A549 (cell line): Measurements from ENCODE around the gene ING2. TPM values are rescaled to one million over a fixed set of nuclear protein-coding genes. Genes with fewer than 3 reads are reported as not detected.
"Not testable (repeated sequence)": the region's sequence is repeated elsewhere in the genome, so short reads cannot be mapped to it uniquely, and the experiment has no call there.

Experiments used
- ATAC-seq, 2 experiments: fragments of 200-7000 bp in 1 of 2; fragments of >200 bp in 1 of 2; cut with Nextera tagmentation in 1 of 2; cut with Tn5 transposase in 1 of 2; 3 replicates each; pipeline versions ENCODE4 v1.8.0 to v1.9.1; 2018 to 2020; ENCODE audit warnings: mild to moderate bottlenecking in 1 of 2, moderate library complexity in 1 of 2
- CTCF ChIA-PET: fragments of 300-600 bp; sonication (Branson Sonifier 250); formaldehyde crosslinking; extraction: SDS; loops from one replicate; lab custom pipeline; 2021; ENCODE audit warnings: antibody characterized with exemption, inconsistent platforms; lab: Yijun Ruan, JAX
- POLR2A ChIA-PET: fragments of 350-600 bp; formaldehyde crosslinking; extraction: SDS; loops from one replicate; lab custom pipeline; 2021; ENCODE audit warnings: antibody characterized with exemption, inconsistent platforms; lab: Yijun Ruan, JAX
- DNase-seq, 2 experiments: peaks; one replicate each; pipeline versions ENCODE4 v3.0.0 to v3.0.0-alpha.2; 2011 to 2016; ENCODE audit warnings: low read depth in 1 of 2, low spot score in 1 of 2
- FAIRE-seq: peaks from 2 replicates; lab custom pipeline; 2011; peaks lifted over from hg19 to GRCh38; lab: Jason Lieb, UNC
- H3K27ac ChIP-seq, 2 experiments: fragments of >200 bp; sonication (Bioruptor Twin); formaldehyde crosslinking; 3 replicates each; pipeline ENCODE4 v1.5.1; 2016 to 2017
- H3K4me1 ChIP-seq: fragments of >200 bp; sonication (Bioruptor Twin); formaldehyde crosslinking; 3 replicates; pipeline ENCODE4 v1.6.1; 2016
- H3K4me2 ChIP-seq: fragments of >200 bp; sonication (Bioruptor Twin); formaldehyde crosslinking; 3 replicates; pipeline ENCODE4 v1.6.1; 2016
- H3K4me3 ChIP-seq: fragments of >200 bp; sonication (Bioruptor Twin); formaldehyde crosslinking; 3 replicates; pipeline ENCODE4 v1.5.1; 2016
- H3K9me3 ChIP-seq: fragments of >200 bp; sonication (Bioruptor Twin); formaldehyde crosslinking; 3 replicates; pipeline ENCODE4 v1.6.1; 2016
- CBX8 ChIP-seq: fragments of 200-600 bp; sonication (generic); IDR thresholded peaks from 2 replicates; pipeline ENCODE4 v1.6.1; 2016
- CEBPB ChIP-seq, 2 experiments: fragments of >200 bp in 1 of 2; sonication (Bioruptor Twin) in 1 of 2; formaldehyde crosslinking in 1 of 2; IDR thresholded peaks; 2 replicates each; pipeline ENCODE4 v1.6.1; 2012 to 2016
- EHMT2 ChIP-seq: fragments of 200-600 bp; sonication (generic); IDR thresholded peaks from 2 replicates; pipeline ENCODE4 v1.6.1; 2016; ENCODE audit warnings: antibody characterized with exemption, low read depth, mild to moderate bottlenecking, moderate library complexity
- HEYL ChIP-seq: fragments of 250-450 bp; sonication (Bioruptor Pico); IDR thresholded peaks from 2 replicates; pipeline ENCODE4 v1.8.0; 2021; ENCODE audit warnings: mild to moderate bottlenecking, moderate library complexity
- JUN ChIP-seq, 2 experiments: fragments of >200 bp; sonication (Bioruptor Twin); formaldehyde crosslinking; IDR thresholded peaks; 2 replicates in 1 of 2; 3 replicates in 1 of 2; pipeline ENCODE4 v1.6.1; 2016 to 2017
- KDM5A ChIP-seq: fragments of 200-600 bp; sonication (generic); IDR thresholded peaks from 2 replicates; pipeline ENCODE4 v1.6.1; 2016; ENCODE audit warnings: antibody characterized with exemption, mild to moderate bottlenecking
- POLR2A ChIP-seq: IDR thresholded peaks from 2 replicates; pipeline ENCODE4 v1.6.1; 2012; ENCODE audit warnings: mild to moderate bottlenecking, low read length
- TFCP2L1 ChIP-seq: fragments of 250-450 bp; sonication (Bioruptor Pico); IDR thresholded peaks from 2 replicates; pipeline ENCODE4 v1.5.0; 2021; ENCODE audit warnings: mild to moderate bottlenecking
- ZC3H11A ChIP-seq: fragments of 450-650 bp; IDR thresholded peaks from 2 replicates; pipeline ENCODE4 v1.6.1; 2014; ENCODE audit warnings: antibody characterized with exemption, mild to moderate bottlenecking
- WGBS: methylation state at CpG from one replicate; pipeline ENCODE4 v1.1.6; 2017; ENCODE audit errors: missing lambda C conversion rate; 5-methylcytosine and 5-hydroxymethylcytosine counted together
- polyA plus RNA-seq, 4 experiments: library from polyadenylated mRNA; depleted of rRNA in 3 of 4; stranded (reverse); fragments of >200 nt; fragmentation: RNase III in 1 of 4; extraction: RNeasy Plus Mini Kit Qiagen cat#74134 plus additional on column Dnase treatment in 1 of 4; gene quantifications; 2 replicates in 3 of 4; 3 replicates in 1 of 4; pipeline ENCODE4 v1.2.3, GENCODE V29; 2011 to 2017
- TF ChIP-seq, protein P1 (sequence below): IDR thresholded peaks from 2 replicates; pipeline ENCODE4 v1.6.1; 2012
- TF ChIP-seq, protein P2 (sequence below): fragments of 250-450 bp; sonication (Bioruptor Pico); IDR thresholded peaks from 2 replicates; pipeline ENCODE4 v1.5.0; 2020; ENCODE audit warnings: low read depth, mild to moderate bottlenecking, moderate library complexity

ING2 gene
- polyA plus RNA-seq, 2 of the 4 experiments (the other 2 are of a cell fraction): 14.8 to 16.9 TPM

DNA sequence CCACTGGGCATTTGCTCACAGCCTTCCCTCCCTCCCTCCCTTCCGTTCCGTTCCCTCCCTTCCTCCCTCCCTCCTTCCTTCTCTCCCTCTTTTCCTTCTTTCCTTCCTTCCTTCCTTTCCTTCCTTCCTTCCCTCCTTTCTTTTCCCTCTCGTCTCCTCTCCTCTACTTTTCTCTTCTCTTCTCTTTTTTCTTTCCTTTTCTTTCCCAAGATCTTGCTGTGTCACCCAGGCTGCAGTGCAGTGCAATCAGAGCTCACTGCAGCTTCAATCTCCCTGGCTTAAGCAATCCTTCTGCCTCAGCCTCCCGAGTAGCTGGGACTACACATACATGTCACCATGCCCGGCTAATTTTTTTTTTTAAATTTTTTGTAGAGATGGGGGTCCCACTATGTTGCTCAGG lies 26.7 kb upstream of the ING2 start:
- Histone ChIP-seq H3K4me2 (no peak overlapping the region), H3K27ac (no peak overlapping the region), H3K4me1 (no peaks in the 10 kb centered on the region), H3K9me3 (no peaks in the 10 kb centered on the region), H3K4me3 (no peak overlapping the region)
- 35% methylated on average over 4 of the region's 5 CpGs for WGBS
- TF ChIP-seq CBX8 (no peak), CEBPB (IDR thresholded peaks at IDR 0.05) (no peak)
- FAIRE-seq: no peak
- ChIA-PET POLR2A (no interaction called here), CTCF (interaction anchor here (0.7 kb wide), 1 partner anchor 1657 kb away, joined by 3 read pairs; no protein-coding TSS in a partner anchor)
- no peak for DNase-seq
- no peak for ATAC-seq

DNA sequence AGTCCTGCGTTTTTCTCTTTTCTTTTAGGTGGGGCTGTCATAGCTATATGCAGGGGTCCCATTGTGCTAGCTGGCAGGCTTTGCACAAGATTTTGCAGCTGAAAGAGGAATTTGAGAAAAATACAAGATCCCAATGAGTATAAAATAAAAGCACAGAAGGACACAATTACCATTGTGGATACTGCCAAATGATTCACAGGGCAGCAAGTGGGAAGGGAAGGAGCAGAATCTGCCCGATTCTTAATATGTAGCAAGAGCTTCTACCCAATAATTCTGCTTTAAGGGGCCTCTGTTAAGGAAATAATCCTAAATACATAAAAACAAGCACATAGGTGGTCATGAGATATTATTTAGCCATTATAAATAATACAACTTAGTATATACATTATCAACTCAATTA lies 25.9 kb upstream of the ING2 start:
- WGBS: 85% methylated on average over 2 of the region's 2 CpGs
- ATAC-seq (no peak), FAIRE-seq (no peak), DNase-seq (no peak)
- CTCF ChIA-PET: no interaction called here
- Histone ChIP-seq H3K4me2 (no peak overlapping the region), H3K27ac (no peak overlapping the region), H3K4me3 (no peak overlapping the region), H3K4me1 (no peaks in the 10 kb centered on the region), H3K9me3 (no peaks in the 10 kb centered on the region)
- POLR2A ChIA-PET: no interaction called here
- TF ChIP-seq, protein P1, sequence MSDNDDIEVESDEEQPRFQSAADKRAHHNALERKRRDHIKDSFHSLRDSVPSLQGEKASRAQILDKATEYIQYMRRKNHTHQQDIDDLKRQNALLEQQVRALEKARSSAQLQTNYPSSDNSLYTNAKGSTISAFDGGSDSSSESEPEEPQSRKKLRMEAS: no peak
- TF ChIP-seq POLR2A (no peak), JUN (IDR thresholded peaks at IDR 0.05) (no peak)

DNA sequence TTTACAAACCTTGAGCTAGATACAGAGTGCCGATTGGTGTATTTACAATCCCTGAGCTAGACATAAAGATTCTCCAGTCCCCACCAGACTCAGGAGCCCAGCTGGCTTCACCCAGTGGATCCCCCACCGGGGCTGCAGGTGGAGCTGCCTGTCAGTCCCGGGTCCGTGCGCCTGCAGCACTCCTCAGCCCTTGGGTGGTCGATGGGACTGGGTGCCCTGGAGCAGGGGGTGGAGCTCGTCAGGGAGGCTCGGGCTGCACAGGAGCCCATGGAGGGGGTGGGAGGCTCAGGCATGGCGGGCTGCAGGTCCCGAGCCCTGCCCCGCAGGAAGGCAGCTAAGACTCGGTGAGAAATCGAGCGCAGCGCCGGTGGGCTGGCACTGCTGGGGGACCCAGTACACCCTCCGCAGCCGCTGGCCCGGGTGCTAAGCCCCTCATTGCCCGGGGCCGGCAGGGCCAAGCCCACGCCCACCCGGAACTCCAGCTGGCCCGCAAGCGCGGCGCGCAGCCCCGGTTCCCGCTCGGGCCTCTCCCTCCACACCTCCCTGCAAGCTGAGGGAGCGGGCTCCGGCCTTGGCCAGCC lies 22.3 kb upstream of the ING2 start:
- DNase-seq, H3K9me3 ChIP-seq, H3K27ac ChIP-seq, H3K4me1 ChIP-seq, POLR2A ChIA-PET, H3K4me3 ChIP-seq, FAIRE-seq, H3K4me2 ChIP-seq, ATAC-seq: not testable (repeated sequence)
- no CpG with 5 or more reads among the region's 33 CpGs for WGBS
- CTCF ChIA-PET: interaction anchor here (1.7 to 2.5 kb wide), 2 partner anchors 9 to 11 kb away, joined by 3 to 8 read pairs; no protein-coding TSS in a partner anchor

DNA sequence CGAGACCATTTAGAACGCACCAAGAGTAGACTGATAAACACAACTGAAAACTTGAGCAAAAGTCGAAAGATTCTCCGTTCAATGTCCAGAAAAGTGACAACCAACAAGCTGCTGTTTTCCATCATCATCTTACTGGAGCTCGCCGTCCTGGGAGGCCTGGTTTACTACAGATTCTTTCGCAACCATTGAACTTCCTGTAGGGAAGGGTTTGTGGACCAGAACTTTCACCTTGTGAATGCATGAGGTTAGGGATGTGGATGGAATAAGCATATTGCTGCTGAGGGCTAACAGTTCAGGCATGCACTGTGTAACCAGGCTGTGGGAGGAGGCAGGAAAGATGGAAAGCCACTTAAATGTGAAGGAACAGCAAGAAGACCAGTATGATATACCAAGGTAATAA lies 20.9 kb upstream of the ING2 start:
- WGBS: 91% methylated on average over 7 of the region's 7 CpGs
- POLR2A ChIA-PET: no interaction called here
- no peaks in the 10 kb centered on the region for H3K9me3 ChIP-seq

DNA sequence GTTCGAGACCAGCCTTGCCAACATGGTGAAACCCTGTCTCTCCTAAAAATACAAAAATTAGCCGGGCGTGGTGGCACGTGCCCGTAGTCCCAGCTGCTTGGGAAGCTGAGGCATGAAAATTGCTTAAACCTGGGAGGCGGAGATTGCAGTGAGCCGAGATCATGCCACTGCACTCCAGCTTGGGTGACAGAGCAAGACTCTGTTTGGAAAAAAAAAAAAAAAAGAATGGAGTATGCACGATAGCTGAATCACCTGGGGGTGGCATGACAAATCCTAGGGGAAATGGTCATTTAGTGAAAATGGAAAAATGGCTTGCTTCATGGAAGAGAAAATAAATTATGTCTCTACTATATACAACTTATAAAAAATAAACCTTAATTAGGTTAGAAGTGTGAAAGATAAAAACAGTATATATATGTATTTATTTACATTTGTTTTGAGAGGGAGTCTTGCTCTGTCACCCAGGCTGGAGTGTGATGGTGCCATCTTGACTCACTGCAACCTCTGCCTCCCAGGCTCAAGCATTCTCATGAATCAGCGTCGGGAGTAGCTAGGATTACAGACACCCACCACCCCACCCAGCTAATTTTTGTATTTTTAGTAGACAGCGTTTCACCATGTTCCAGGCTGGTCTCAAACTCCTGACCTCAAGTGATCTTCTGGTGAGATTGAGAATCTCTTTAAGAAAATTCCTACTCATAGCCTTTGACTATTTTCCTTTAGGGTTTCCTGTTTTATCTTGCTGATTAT lies 19.3 kb upstream of the ING2 start:
- POLR2A ChIA-PET: no interaction called here
- Histone ChIP-seq H3K27ac (no peak overlapping the region), H3K9me3 (no peaks in the 10 kb centered on the region), H3K4me2 (no peak overlapping the region), H3K4me3 (no peak overlapping the region), H3K4me1 (no peaks in the 10 kb centered on the region)
- DNase-seq (no peak), FAIRE-seq (no peak), ATAC-seq (no peak)
- WGBS: 74% methylated on average over 11 of the region's 11 CpGs
- CTCF ChIA-PET: interaction anchor here (0.8 kb wide), 1 partner anchor 12 kb away, joined by 4 read pairs; no protein-coding TSS in a partner anchor
- TF ChIP-seq TFCP2L1 (CRISPR knock-in tag): no peak
- no peak for TF ChIP-seq EHMT2
- TF ChIP-seq KDM5A: no peak
- TF ChIP-seq ZC3H11A: no peak

More for the DNA sequence above, 20.9 kb upstream of the ING2 start:
- H3K4me3 ChIP-seq: no peak overlapping the region
- TF ChIP-seq HEYL (CRISPR knock-in tag) (no peak), CEBPB (IDR thresholded peaks at IDR 0.05) (peak in 1 of 2 experiments; percentile 13; a peak in 1 of 4 replicates)
- TF ChIP-seq, protein P2, sequence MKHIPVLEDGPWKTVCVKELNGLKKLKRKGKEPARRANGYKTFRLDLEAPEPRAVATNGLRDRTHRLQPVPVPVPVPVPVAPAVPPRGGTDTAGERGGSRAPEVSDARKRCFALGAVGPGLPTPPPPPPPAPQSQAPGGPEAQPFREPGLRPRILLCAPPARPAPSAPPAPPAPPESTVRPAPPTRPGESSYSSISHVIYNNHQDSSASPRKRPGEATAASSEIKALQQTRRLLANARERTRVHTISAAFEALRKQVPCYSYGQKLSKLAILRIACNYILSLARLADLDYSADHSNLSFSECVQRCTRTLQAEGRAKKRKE (CRISPR knock-in tag): no peak
- TF ChIP-seq, all 56 proteins: peak for 1
- H3K27ac ChIP-seq: no peak overlapping the region
- no peak overlapping the region for H3K4me2 ChIP-seq
- FAIRE-seq (no peak), ATAC-seq (no peak), DNase-seq (no peak)
- H3K4me1 ChIP-seq: no peaks in the 10 kb centered on the region
- CTCF ChIA-PET: interaction anchor here (1.1 to 2.5 kb wide), 2 partner anchors 10 to 13 kb away, joined by 3 to 8 read pairs; no protein-coding TSS in a partner anchor
